Effector memory CD4-positive, alpha-beta T cell (primary cell): ENCODE results near the gene ANKZF1.

Experiments
- DNase-seq, 3 donors: peaks; one replicate each; pipeline ENCODE4 v3.0.0-alpha.2; 2020
- H3K27ac ChIP-seq: 2 replicates; pipeline ENCODE4 v1.7.0; 2013; ENCODE audit warnings: mild to moderate bottlenecking, low read length, moderate library complexity; ENCODE audit not compliant: insufficient read depth, poor library complexity, severe bottlenecking
- H3K27me3 ChIP-seq: replicated peaks from 2 replicates; pipeline ENCODE4 v1.7.0; 2013; ENCODE audit warnings: mild to moderate bottlenecking, low read length; ENCODE audit not compliant: insufficient read depth, control insufficient read depth, poor library complexity, severe bottlenecking
- H3K36me3 ChIP-seq: 2 replicates; pipeline ENCODE4 v1.7.0; 2013; ENCODE audit warnings: mild to moderate bottlenecking, low read length, moderate library complexity; ENCODE audit not compliant: control insufficient read depth, insufficient read depth
- H3K4me1 ChIP-seq: 2 replicates; pipeline ENCODE4 v1.7.0; 2013; ENCODE audit warnings: low read length, mild to moderate bottlenecking; ENCODE audit not compliant: control insufficient read depth, insufficient read depth, poor library complexity, severe bottlenecking
- H3K4me3 ChIP-seq: 2 replicates; pipeline ENCODE4 v1.7.0; 2013; ENCODE audit warnings: low read length, low read depth, mild to moderate bottlenecking; ENCODE audit not compliant: insufficient read depth, poor library complexity, severe bottlenecking
- H3K9me3 ChIP-seq: 2 replicates; pipeline ENCODE4 v1.7.0; 2013; ENCODE audit warnings: mild to moderate bottlenecking, low read length, moderate library complexity; ENCODE audit not compliant: control insufficient read depth

The ANKZF1 gene

GRCh38 chr2:219271021-219271420 lies 41.4 kb downstream of the ANKZF1 start:
- Histone ChIP-seq H3K27me3 (no peaks in the 10 kb centered on the region), H3K9me3 (no peaks in the 10 kb centered on the region), H3K4me3 (no peak overlapping the region), H3K4me1 (no peaks in the 10 kb centered on the region), H3K36me3 (no peaks in the 10 kb centered on the region), H3K27ac (no peak overlapping the region)
- no peak for DNase-seq

- Histone ChIP-seq H3K4me3 (no peak overlapping the region), H3K4me1 (no peaks in the 10 kb centered on the region), H3K9me3 (no peaks in the 10 kb centered on the region), H3K27me3 (no peaks in the 10 kb centered on the region), H3K36me3 (no peaks in the 10 kb centered on the region), H3K27ac (no peak overlapping the region)
- DNase-seq: no peak
Observed at GRCh38 chr2:219272356-219272755, 42.8 kb downstream of the ANKZF1 start.

GRCh38 chr2:219272995-219273394 lies 43.4 kb downstream of the ANKZF1 start:
- Histone ChIP-seq H3K27me3 (no peaks in the 10 kb centered on the region), H3K36me3 (no peaks in the 10 kb centered on the region), H3K4me1 (peaks cover 6% of the 10 kb centered on the region), H3K27ac (no peak overlapping the region), H3K4me3 (no peak overlapping the region), H3K9me3 (no peaks in the 10 kb centered on the region)
- no peak for DNase-seq

DNA sequence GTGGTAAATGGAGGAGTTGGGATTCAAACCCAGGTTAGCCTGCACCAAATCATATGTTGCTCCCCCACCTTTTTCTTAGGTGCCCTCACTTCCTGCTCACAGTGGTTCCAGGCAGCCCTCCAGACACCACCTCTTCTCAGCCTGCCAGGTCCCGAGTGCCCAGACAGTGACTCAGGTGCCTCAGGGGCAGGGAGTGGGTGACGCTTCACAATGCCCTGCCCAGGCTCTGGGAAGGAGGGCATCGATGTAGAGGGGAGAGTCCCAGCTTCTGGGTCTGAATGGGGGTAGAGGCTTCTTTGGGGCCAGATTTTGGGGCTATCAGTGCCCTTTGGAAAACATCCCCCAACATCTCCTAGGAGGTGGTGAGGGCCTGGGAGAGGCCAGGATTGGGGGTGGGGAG lies 44.3 kb downstream of the ANKZF1 start:
- peaks cover 15% of the 10 kb centered on the region for H3K4me1 ChIP-seq
- H3K36me3 ChIP-seq: no peaks in the 10 kb centered on the region
- H3K27me3 ChIP-seq: no peaks in the 10 kb centered on the region
- no peak for DNase-seq
- H3K4me3 ChIP-seq: no peak overlapping the region
- H3K9me3 ChIP-seq: no peaks in the 10 kb centered on the region
- no peak overlapping the region for H3K27ac ChIP-seq

- no peaks in the 10 kb centered on the region for H3K27me3 ChIP-seq
- no peaks in the 10 kb centered on the region for H3K9me3 ChIP-seq
- H3K4me3 ChIP-seq: no peak overlapping the region
- DNase-seq: no peak
- H3K36me3 ChIP-seq: no peaks in the 10 kb centered on the region
- no peak overlapping the region for H3K27ac ChIP-seq
- peaks cover 15% of the 10 kb centered on the region for H3K4me1 ChIP-seq
Observed at GRCh38 chr2:219274361-219274921, 44.8 kb downstream of the ANKZF1 start.

DNA sequence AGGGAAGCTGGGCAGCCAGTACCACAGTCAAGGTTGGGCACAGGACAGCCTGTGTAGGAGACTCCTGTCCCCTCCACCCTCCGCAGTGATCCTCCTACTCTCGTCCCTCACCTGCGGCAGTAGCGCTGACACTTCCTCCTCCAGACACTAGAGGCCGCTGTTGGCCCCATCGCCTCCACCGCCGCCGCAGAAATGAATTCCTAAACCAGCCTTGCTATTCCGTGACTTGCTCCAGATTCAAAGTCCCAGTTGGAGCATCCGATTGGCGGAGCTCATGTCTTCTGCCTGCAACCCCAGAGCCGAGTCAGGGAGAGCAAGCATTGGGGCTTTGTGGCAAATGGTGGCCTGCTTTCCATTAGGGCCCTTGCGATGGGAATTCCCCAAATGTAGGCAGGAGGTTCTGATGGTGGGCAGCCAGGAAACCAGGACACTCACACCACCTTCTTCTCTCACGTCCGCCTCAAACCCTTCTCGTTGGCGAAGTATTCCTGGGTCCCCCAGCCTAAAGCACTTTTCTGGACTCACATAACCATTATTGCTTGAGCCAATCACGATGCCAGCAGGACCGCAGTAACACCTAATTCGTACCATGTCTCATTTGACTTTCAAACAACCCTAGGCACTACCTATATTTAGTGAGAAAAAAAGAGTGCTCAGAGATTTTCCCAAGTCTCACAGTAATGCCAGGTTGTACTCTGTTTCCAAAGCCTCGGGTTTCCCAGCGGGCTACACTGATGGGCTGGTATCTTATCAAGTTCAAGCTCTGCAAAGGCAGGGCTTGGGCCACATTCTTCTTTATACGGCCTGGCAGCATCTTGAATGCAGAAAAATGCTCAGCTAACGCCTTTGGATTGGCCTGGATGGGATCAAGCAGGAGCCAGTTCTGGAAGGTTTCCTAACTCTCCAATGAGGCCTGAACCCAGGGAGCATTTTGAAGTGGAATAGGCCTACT lies 48.4 kb downstream of the ANKZF1 start:
- peak overlapping the region; percentile 98 for H3K27ac ChIP-seq
- peaks cover 21% of the 10 kb centered on the region for H3K4me1 ChIP-seq
- H3K4me3 ChIP-seq: peak overlapping the region; percentile 61
- peak; percentile 56 to 63 (median 60) for DNase-seq
- no peaks in the 10 kb centered on the region for H3K27me3 ChIP-seq
- H3K9me3 ChIP-seq: no peaks in the 10 kb centered on the region
- peaks cover 26% of the 10 kb centered on the region for H3K36me3 ChIP-seq

DNA sequence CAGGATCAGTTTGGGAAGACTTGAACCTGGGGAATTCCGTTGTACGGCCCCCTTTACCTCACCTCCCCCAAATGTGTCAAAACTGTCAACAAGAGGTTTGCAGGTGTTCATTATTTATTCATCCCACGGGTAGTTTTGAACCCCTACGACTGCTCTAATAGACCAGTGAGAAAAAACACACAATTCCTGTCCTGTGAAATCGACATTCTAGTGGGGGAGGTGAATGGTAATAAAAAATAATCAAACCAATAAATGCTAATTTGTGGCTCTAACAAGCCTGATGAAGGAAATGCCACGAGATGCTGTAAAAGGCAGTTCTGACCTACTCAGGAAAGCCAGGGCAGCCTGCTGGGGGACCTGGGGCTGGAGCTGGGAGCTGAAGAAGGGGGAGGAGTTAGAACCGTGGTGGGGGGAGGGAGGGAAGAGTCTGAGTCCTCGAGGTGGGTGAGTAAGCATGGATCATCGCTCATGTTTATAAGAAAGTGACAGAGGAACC lies 49.1 kb downstream of the ANKZF1 start:
- H3K36me3 ChIP-seq: peaks cover 34% of the 10 kb centered on the region
- peaks cover 21% of the 10 kb centered on the region for H3K4me1 ChIP-seq
- H3K4me3 ChIP-seq: peak overlapping the region; percentile 61
- no peaks in the 10 kb centered on the region for H3K9me3 ChIP-seq
- no peaks in the 10 kb centered on the region for H3K27me3 ChIP-seq
- peak overlapping the region; percentile 98 for H3K27ac ChIP-seq
- no peak for DNase-seq

DNA sequence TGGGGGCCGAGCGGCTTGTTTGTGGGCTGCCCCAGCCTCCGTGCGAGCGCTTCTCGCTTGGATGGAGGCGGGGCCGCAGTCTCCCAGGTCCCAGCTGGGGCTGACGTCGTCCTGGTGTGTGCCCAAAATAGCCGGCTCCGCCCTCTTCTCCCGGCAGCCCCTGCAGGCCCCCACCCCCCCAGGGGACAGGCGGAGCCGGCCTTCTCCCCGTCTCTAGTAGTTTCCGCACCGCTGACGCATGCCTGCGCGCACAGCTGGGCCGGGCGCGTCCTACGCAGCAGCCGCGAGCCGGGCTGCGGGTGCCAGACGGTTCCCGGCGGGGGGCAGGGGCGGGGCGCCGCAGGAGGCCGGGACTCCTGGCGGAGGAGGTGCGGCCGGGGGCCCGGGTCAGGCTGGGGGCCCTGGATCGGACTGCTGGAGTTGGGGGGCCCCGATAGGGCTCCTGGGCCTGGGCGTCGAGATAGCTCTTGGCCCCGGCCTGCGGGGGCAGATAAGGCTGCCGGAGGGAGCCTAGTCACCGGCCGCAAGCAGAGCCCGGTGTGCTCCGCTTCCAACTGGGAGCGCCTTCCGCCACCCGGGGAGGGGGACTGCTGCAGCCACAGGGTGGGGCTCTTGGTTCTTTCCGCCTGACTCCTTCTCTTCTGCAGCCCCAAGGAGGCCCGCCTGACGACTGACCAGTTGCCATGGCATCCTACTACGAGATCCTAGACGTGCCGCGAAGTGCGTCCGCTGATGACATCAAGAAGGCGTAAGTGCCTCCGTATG lies 49.7 kb downstream of the ANKZF1 start, which contains the start of gene DNAJB2:
DNAJB2 (plus strand) TSS at position 216 of the 765 bp plus-strand sequence; CDS start at position 684, 468 bp downstream.
- Histone ChIP-seq H3K36me3 (peaks cover 40% of the 10 kb centered on the region), H3K9me3 (no peaks in the 10 kb centered on the region), H3K27ac (peak within 1 kb of the TSS; percentile 98), H3K4me1 (peaks cover 21% of the 10 kb centered on the region), H3K27me3 (no peaks in the 10 kb centered on the region), H3K4me3 (peak within 1 kb of the TSS; percentile 61)
- DNase-seq: peak; percentile 97 to 99 (median 98)

- H3K4me1 ChIP-seq: peaks cover 21% of the 10 kb centered on the region
- peaks cover 47% of the 10 kb centered on the region for H3K36me3 ChIP-seq
- peak overlapping the region; percentile 61 for H3K4me3 ChIP-seq
- no peaks in the 10 kb centered on the region for H3K9me3 ChIP-seq
- no peaks in the 10 kb centered on the region for H3K27me3 ChIP-seq
- no peak for DNase-seq
- H3K27ac ChIP-seq: peak overlapping the region; percentile 98
Observed at GRCh38 chr2:219279916-219280516, 50.4 kb downstream of the ANKZF1 start.
